Body of pancreas (tissue), 4 donors: ENCODE results near the gene OR2K2. TPM values are rescaled to one million over a fixed set of nuclear protein-coding genes. Genes with fewer than 3 reads are reported as not detected.

ENCODE experiments used
- ATAC-seq: fragments of 150-250 bp; one replicate; pipeline ENCODE4 v1.9.1; 2016
- DNase-seq, 4 donors: peaks; one replicate each; pipeline ENCODE4 v3.0.0-alpha.2; 2019
- H3K27ac ChIP-seq, 4 donors: fragments of 200-600 bp; sonication (generic); 1 replicate in 3 of 4; 2 replicates in 1 of 4; pipeline versions ENCODE4 v1.5.1 to v1.6.1; 2016 to 2019; ENCODE audit warnings: mild to moderate bottlenecking in 1 of 4, mixed read lengths in 1 of 4, moderate library complexity in 1 of 4
- H3K27me3 ChIP-seq, 2 donors: fragments of 200-600 bp; sonication (generic); one replicate each; pipeline ENCODE4 v1.6.0; 2016; ENCODE audit warnings: mild to moderate bottlenecking in 1 of 2
- H3K36me3 ChIP-seq, 2 donors: fragments of 200-600 bp; sonication (generic); replicated peaks in 1 of 2; 2 replicates each; pipeline ENCODE4 v1.5.1; 2016; ENCODE audit warnings: low read depth in 2 of 2; ENCODE audit not compliant: insufficient read depth in 1 of 2
- H3K4me1 ChIP-seq: fragments of 200-600 bp; sonication (generic); one replicate; pipeline ENCODE4 v1.6.0; 2016
- H3K4me3 ChIP-seq, 2 donors: fragments of 200-600 bp; sonication (generic); 1 replicate in 1 of 2; 2 replicates in 1 of 2; pipeline ENCODE4 v1.5.1; 2016 to 2019
- H3K9me3 ChIP-seq, 3 donors: fragments of 200-600 bp; sonication (generic); 1 replicate in 2 of 3; 2 replicates in 1 of 3; pipeline ENCODE4 v1.5.1; 2016
- POLR2A ChIP-seq, 3 donors: fragments of 450-650 bp; IDR thresholded peaks; one replicate each; pipeline ENCODE4 v1.6.1; 2016; ENCODE audit warnings: antibody characterized with exemption in 3 of 3, mild to moderate bottlenecking in 2 of 3
- WGBS, 2 donors: methylation state at CpG; one replicate each; pipeline ENCODE4 v1.1.5; 2017; 5-methylcytosine and 5-hydroxymethylcytosine counted together
- intact Hi-C: fragments of 100-400 bp; cut with DNase I; formaldehyde crosslinking; loops from one replicate; pipeline ENCODE4 v1.15.1; 2023
- total RNA-seq, 2 donors: library from RNA; depleted of rRNA; stranded (reverse); fragments of >200 nt; gene quantifications; one replicate each; pipeline ENCODE4 v1.1.0, GENCODE V29; 2016
- TF ChIP-seq, protein P1 (sequence below), 7 experiments: fragments of 450-650 bp in 4 of 7; fragments of 200-600 bp in 3 of 7; sonication (generic) in 3 of 7; IDR thresholded peaks; one replicate each; pipeline ENCODE4 v1.5.1; 2016 to 2019; ENCODE audit warnings: antibody characterized with exemption in 7 of 7

OR2K2 gene
- total RNA-seq, 2 donors from 2014 or later: not detected

DNA sequence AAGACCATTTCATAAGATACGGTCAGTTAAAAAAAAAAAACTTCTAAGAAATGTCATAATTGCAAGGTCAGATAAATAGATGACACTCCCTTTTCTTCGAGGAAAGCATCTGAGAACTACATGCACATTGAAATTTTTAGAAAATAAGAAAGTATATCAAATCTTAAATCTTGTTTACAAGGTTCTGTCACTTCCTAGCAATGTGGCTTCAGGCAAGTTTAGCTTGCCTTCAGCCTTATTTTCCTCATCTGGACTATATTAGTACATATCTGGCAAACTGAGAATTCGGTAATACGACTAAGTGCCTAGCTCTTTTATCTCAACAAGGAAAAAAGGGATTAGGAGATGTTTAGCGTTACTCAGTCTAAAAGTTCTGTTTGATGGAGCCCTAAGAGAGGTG lies 32.5 kb upstream of the OR2K2 start:
- no peak overlapping the region for H3K27ac ChIP-seq
- intact Hi-C loops: no loop called here
- WGBS, 2 donors: 90 to 91% methylated on average over 5 of the region's 5 CpGs
- TF ChIP-seq POLR2A (IDR thresholded peaks at IDR 0.05): no peak
- TF ChIP-seq, protein P1, sequence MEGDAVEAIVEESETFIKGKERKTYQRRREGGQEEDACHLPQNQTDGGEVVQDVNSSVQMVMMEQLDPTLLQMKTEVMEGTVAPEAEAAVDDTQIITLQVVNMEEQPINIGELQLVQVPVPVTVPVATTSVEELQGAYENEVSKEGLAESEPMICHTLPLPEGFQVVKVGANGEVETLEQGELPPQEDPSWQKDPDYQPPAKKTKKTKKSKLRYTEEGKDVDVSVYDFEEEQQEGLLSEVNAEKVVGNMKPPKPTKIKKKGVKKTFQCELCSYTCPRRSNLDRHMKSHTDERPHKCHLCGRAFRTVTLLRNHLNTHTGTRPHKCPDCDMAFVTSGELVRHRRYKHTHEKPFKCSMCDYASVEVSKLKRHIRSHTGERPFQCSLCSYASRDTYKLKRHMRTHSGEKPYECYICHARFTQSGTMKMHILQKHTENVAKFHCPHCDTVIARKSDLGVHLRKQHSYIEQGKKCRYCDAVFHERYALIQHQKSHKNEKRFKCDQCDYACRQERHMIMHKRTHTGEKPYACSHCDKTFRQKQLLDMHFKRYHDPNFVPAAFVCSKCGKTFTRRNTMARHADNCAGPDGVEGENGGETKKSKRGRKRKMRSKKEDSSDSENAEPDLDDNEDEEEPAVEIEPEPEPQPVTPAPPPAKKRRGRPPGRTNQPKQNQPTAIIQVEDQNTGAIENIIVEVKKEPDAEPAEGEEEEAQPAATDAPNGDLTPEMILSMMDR (IDR thresholded peaks at IDR 0.05): no peak
- no peak overlapping the region for H3K4me3 ChIP-seq
- no peaks in the 10 kb centered on the region for H3K9me3 ChIP-seq
- H3K36me3 ChIP-seq: peaks cover 0 to 13% of the 10 kb centered on the region in 2 donors
- H3K4me1 ChIP-seq: no peaks in the 10 kb centered on the region
- H3K27me3 ChIP-seq: no peaks in the 10 kb centered on the region
- DNase-seq: no peak
- ATAC-seq: no peak

DNA sequence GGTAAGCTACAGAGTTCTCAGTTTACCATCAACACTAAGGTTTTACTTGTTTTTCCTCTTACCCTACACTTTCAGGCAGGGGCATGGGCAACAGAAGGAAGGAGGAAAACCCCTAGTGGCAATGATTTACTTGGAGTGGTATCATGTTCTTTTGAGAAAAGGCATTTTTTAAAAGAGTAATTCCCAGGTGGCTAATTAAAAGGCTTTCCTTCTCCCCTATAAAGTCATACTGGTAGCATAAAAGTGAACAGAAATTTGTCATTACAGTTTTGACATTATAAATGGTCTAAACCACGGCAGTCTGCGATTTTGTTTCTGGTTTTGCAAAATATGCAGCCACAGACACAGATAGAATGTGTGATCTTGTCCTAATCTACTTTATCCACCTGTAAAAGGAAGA lies 30.9 kb upstream of the OR2K2 start:
- no peak for DNase-seq
- Histone ChIP-seq H3K9me3 (no peaks in the 10 kb centered on the region), H3K27ac (no peak overlapping the region), H3K36me3 (peaks cover 0 to 9% of the 10 kb centered on the region in 2 donors), H3K4me1 (no peaks in the 10 kb centered on the region), H3K4me3 (no peak overlapping the region), H3K27me3 (no peaks in the 10 kb centered on the region)
- TF ChIP-seq POLR2A (IDR thresholded peaks at IDR 0.05): no peak
- TF ChIP-seq, protein P1 (IDR thresholded peaks at IDR 0.05): no peak
- intact Hi-C loops: no loop called here
- no peak for ATAC-seq
- 84 to 98% methylated on average over 2 of the region's 2 CpGs for WGBS, 2 donors

DNA sequence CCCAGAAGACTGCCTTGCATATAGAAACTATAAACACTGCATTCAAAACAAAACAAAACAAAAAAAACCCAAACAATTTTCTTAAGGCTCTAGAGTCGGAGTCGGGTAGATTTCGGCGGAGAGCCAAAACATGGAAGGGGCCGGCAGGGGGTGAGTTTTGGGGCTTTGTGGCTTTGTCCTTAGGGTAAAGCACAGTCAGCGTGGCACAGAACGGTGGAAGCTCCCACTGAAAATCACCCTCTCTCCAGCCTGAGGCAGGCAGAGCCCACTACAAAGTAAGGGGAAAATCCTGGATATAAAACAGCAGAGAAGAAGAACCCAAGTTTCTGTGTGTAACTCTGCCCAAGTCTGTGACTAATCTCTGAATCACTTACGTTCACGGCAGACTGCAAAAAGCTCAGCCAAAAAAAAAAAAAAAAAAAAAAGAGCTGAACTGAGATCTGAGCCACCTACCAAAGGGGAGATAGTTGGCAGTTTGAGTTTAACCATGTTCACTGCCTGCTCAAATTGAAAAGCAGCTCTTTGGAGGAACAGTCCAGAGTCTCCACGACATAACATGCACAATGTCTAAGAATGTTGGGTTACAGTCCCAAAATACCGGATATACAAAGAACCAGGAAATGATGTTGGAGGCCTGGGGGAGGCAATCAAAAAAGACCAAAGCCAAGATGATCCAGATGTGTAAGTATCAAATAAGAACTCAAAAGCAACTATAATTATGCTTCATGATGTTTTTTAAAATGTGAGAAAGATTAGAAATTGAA lies 26.6 kb upstream of the OR2K2 start:
- DNase-seq (no peak), ATAC-seq (no peak)
- H3K27ac ChIP-seq: no peak overlapping the region
- H3K9me3 ChIP-seq: no peaks in the 10 kb centered on the region
- 60 to 67% methylated on average over 11 of the region's 11 CpGs for WGBS, 2 donors
- no peaks in the 10 kb centered on the region for H3K36me3 ChIP-seq
- H3K4me3 ChIP-seq: no peak overlapping the region
- no peaks in the 10 kb centered on the region for H3K27me3 ChIP-seq
- intact Hi-C loops: no loop called here
- TF ChIP-seq POLR2A (IDR thresholded peaks at IDR 0.05): no peak
- TF ChIP-seq, protein P1 (IDR thresholded peaks at IDR 0.05): no peak
- H3K4me1 ChIP-seq: no peaks in the 10 kb centered on the region

DNA sequence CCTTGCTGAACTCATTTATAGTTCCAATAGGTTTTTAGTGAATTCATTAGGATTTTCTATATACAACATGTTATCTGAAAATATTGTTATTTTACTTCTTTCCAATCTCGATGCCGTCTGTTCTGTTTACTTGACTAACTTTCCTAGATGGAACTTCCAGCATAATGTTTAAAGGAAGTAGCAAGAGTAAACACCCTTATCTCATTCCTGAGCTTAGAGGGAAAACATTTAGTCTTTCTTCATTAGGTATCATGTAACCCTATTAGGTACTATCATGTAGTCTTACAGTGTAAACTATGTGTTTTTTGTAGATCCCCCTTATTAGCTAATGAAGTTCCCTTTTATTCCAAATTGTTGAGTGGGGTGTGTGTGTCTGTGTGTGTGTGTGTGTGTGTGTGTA lies 22.5 kb upstream of the OR2K2 start:
- Histone ChIP-seq H3K36me3 (no peaks in the 10 kb centered on the region), H3K9me3 (no peaks in the 10 kb centered on the region), H3K27me3 (no peaks in the 10 kb centered on the region), H3K4me1 (peaks cover 20% of the 10 kb centered on the region), H3K4me3 (no peak overlapping the region), H3K27ac (no peak overlapping the region)
- ATAC-seq (no peak), DNase-seq (no peak)
- TF ChIP-seq, protein P1 (IDR thresholded peaks at IDR 0.05): no peak
- no peak for TF ChIP-seq POLR2A (IDR thresholded peaks at IDR 0.05)
- 11 to 12% methylated on average over 2 of the region's 2 CpGs for WGBS, 2 donors
- intact Hi-C loops: no loop called here

DNA sequence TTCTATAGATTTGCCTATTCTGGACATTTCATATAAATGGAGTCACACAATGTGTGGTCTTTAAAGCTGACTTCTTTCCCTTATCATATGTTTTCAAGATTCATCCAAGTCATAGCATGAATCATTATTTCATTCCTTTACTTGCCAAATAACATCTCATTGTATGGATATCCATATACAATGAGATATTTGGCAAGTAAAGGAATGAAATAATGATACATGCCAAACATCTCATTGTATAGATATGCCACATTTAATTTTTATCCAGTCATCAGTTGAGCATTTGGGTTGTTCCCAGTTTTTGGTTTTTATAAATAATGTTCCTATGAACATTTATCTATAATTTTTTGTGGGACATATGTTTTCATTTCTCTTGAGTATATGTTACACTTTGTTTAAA lies 20.5 kb upstream of the OR2K2 start:
- Histone ChIP-seq H3K36me3 (no peaks in the 10 kb centered on the region), H3K27me3 (no peaks in the 10 kb centered on the region), H3K4me1 (peaks cover 20% of the 10 kb centered on the region), H3K4me3 (no peak overlapping the region), H3K27ac (no peak overlapping the region), H3K9me3 (no peaks in the 10 kb centered on the region)
- intact Hi-C loops: no loop called here
- no peak for DNase-seq
- TF ChIP-seq POLR2A (IDR thresholded peaks at IDR 0.05): no peak
- no peak for ATAC-seq
